Measurements from ENCODE around the gene GRWD1. TPM values are rescaled to one million over a fixed set of nuclear protein-coding genes. Genes with fewer than 3 reads are reported as not detected.

GRWD1 gene
- total and polyA plus RNA-seq, 2 of the 4 experiments (the other 2 are of a cell fraction), result 22.0 to 22.5 TPM

GRCh38 chr19:48405850-48406249, 39.9 kb upstream of the GRWD1 start:
- Histone ChIP-seq H3K36me3 (ENCODE audit: control insufficient read depth, insufficient read depth, low read length) (no peaks in the 10 kb centered on the region), H3K4me3 (ENCODE audit: insufficient read depth, low read depth, low read length) (no peak overlapping the region), H3K4ac (ENCODE audit: low read depth, low read length) (no peak overlapping the region), H3K23ac (ENCODE audit: low read depth, low read length) (no peak overlapping the region), H3K9me3 (ENCODE audit: control insufficient read depth, insufficient read depth, low read length) (no peaks in the 10 kb centered on the region), H2AK9ac (replicated peaks; ENCODE audit: low read depth, low read length, poor library complexity) (no peak overlapping the region), H2BK20ac (ENCODE audit: low read depth, low read length) (no peak overlapping the region), H3K4me2 (ENCODE audit: low read depth, low read length) (no peak overlapping the region), H3K18ac (ENCODE audit: low read depth, low read length) (no peak overlapping the region), H2BK15ac (ENCODE audit: low read depth, low read length) (no peak overlapping the region), H3K27me3 (ENCODE audit: control insufficient read depth, insufficient read depth, low read length) (peaks cover 2% of the 10 kb centered on the region; the same call in 1 of the 2 replicates), H4K20me1 (ENCODE audit: insufficient read depth, low read length) (no peaks in the 10 kb centered on the region), H2BK120ac (ENCODE audit: low read depth, low read length) (no peak overlapping the region), H3K79me1 (ENCODE audit: low read depth in 1 of 2, low read length in 2 of 2) (no peaks in the 10 kb centered on the region), H3K4me1 (ENCODE audit: control insufficient read depth, insufficient read depth, low read length) (no peaks in the 10 kb centered on the region), H2AK5ac (ENCODE audit: low read depth, low read length) (no peak overlapping the region), H2BK5ac (ENCODE audit: low read depth, low read length, poor library complexity, severe bottlenecking) (no peak overlapping the region), H3K9me1 (ENCODE audit: insufficient read depth, low read length) (no peaks in the 10 kb centered on the region), H3K56ac (ENCODE audit: extremely low read depth, insufficient read depth, low read length) (no peak overlapping the region), H2AFZ (replicated peaks; ENCODE audit: low read length, poor library complexity) (peak overlapping the region; percentile 71), H3K14ac (replicated peaks; ENCODE audit: low read depth, low read length) (no peak overlapping the region), H4K8ac (ENCODE audit: low read depth in 2 of 2, low read length in 2 of 2) (no peak overlapping the region), H3K27ac (ENCODE audit: insufficient read depth, low read length) (no peak overlapping the region), H3K9ac (ENCODE audit: low read depth, low read length) (no peak overlapping the region), H4K5ac (ENCODE audit: low read depth, low read length) (no peak overlapping the region), H4K91ac (ENCODE audit: insufficient read depth, low read depth, low read length) (no peak overlapping the region)
- 74% methylated on average over 11 of the region's 13 CpGs; no CpG with 5 or more reads in 1 of the 2 experiments for WGBS, 2 experiments (ENCODE audit: extremely low coverage in 2 of 2, insufficient read length in 1 of 2)
- intact Hi-C loops (cut with micrococcal nuclease), result no loop called here
- in situ Hi-C loops (cut with MboI; ENCODE audit: low sequenced_read_pairs), result no loop called here
- no peak for TF ChIP-seq MAFK (IDR thresholded peaks at IDR 0.05; ENCODE audit: low read depth, low read length)
- TF ChIP-seq RFX5 (IDR thresholded peaks at IDR 0.05; ENCODE audit: low read depth, low read length), result no peak
- TF ChIP-seq USF2 (IDR thresholded peaks at IDR 0.05; ENCODE audit: low read depth, low read length), result no peak
- no peak for TF ChIP-seq CEBPB (IDR thresholded peaks at IDR 0.05; ENCODE audit: low read depth, low read length)
- TF ChIP-seq RCOR1 (IDR thresholded peaks at IDR 0.05; ENCODE audit: insufficient replicate concordance, low read length), result no peak
- TF ChIP-seq NFE2L2 (IDR thresholded peaks at IDR 0.05; ENCODE audit: low read depth, low read length), result no peak
- no peak for TF ChIP-seq ELK1 (IDR thresholded peaks at IDR 0.05; ENCODE audit: borderline replicate concordance, low read depth, low read length)
- no peak for TF ChIP-seq CTCF (conservative IDR thresholded peaks at IDR 0.05; ENCODE audit: low read depth, low read length)
- TF ChIP-seq SMC3 (IDR thresholded peaks at IDR 0.05; ENCODE audit: low read depth, low read length), result no peak
- TF ChIP-seq FOS (IDR thresholded peaks at IDR 0.05; ENCODE audit: low read depth, low read length), result no peak
- TF ChIP-seq POLR2A (IDR thresholded peaks at IDR 0.05; ENCODE audit: low read depth, low read length), result no peak
- TF ChIP-seq RAD21 (IDR thresholded peaks at IDR 0.05; ENCODE audit: low read length), result no peak
- ATAC-seq (ENCODE audit: low read depth) (no peak), DNase-seq (peak; percentile 18)
- ChIA-PET CTCF (no interaction called here), POLR2A (ENCODE audit: unreplicated experiment) (no interaction called here)
- no TSS peak for BruUV-seq (replicated peaks)
- dilution Hi-C loops (cut with HindIII; ENCODE audit: low sequenced_read_pairs, unreplicated experiment), result no loop called here
